Activated naive CD8-positive, alpha-beta T cell treated with anti-CD3 and anti-CD28 coated beads, Interleukin-2, amount 10 ng/mL, durations not matched to agents 7 days and 5 days (primary cell): ENCODE measurements around the gene ANKRD11. TPM values are rescaled to one million over a fixed set of nuclear protein-coding genes. Genes with fewer than 3 reads are reported as not detected.
A peak's percentile ranks its signal among the peaks of the same experiment; 100 is the strongest.
"Not testable (repeated sequence)": the region's sequence is repeated elsewhere in the genome, so short reads cannot be mapped to it uniquely, and the experiment has no call there.

ENCODE experiments used
- ATAC-seq: fragments of 150-1000 bp; cut with Tn5 transposase; one replicate; pipeline ENCODE4 v1.10.0; 2021; ENCODE audit warnings: low read depth, moderate library complexity
- POLR2A ChIA-PET: fragments of 350-600 bp; sonication (Branson Sonifier 250); formaldehyde crosslinking; loops from one replicate; lab custom pipeline; 2021; ENCODE audit warnings: antibody characterized with exemption; lab: Charles Lee
- DNase-seq: peaks from one replicate; pipeline ENCODE4 v3.0.0; 2021
- H3K27ac Mint-ChIP-seq: one replicate; pipeline ENCODE4 v1.8.0; 2022; ENCODE audit warnings: mild to moderate bottlenecking, mixed read lengths
- H3K27me3 Mint-ChIP-seq: one replicate; pipeline ENCODE4 v1.8.0; 2022; ENCODE audit warnings: mild to moderate bottlenecking, moderate library complexity, mixed read lengths
- H3K36me3 Mint-ChIP-seq: one replicate; pipeline ENCODE4 v1.8.0; 2021; ENCODE audit warnings: mild to moderate bottlenecking, mixed read lengths
- H3K4me1 Mint-ChIP-seq: one replicate; pipeline ENCODE4 v1.8.0; 2021; ENCODE audit warnings: mixed read lengths
- H3K4me3 Mint-ChIP-seq: one replicate; pipeline ENCODE4 v1.8.0; 2022; ENCODE audit warnings: mild to moderate bottlenecking, moderate library complexity, mixed read lengths
- H3K9me3 Mint-ChIP-seq: one replicate; pipeline ENCODE4 v1.8.0; 2021; ENCODE audit warnings: mixed read lengths
- total RNA-seq, 2 experiments: library from RNA; stranded (reverse); gene quantifications; one replicate each; pipeline ENCODE4 v1.2.3, GENCODE V29; 2021

ANKRD11 gene
- total RNA-seq, 2 experiments from 2014 or later: 213 to 217 TPM

DNA sequence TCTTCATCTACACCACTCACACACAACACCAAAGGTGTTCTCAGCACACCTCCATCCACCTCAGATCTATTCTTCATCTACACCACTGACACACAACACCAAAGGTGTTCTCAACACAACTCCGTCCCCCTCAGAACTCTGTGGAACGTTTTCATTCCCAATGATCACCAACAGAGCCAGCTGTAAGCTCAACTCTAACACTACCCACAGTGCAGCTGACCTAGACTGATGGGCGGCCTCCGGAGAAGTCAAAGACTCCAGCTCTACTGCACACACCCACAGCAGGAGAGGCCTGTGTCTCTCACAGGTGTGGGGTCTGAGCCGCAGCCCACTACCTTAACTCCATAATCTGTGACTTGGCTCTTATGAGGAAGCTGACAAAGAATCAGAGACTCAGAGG is 50.7 kb downstream of the ANKRD11 start:
- POLR2A ChIA-PET: interaction anchor here (0.9 kb wide), 1 partner anchor 123 kb away, joined by 3 read pairs; no protein-coding TSS in a partner anchor
- ATAC-seq: no peak
- H3K27ac Mint-ChIP-seq: peak overlapping the region; percentile 78
- no peaks in the 10 kb centered on the region for H3K9me3 Mint-ChIP-seq
- no peaks in the 10 kb centered on the region for H3K27me3 Mint-ChIP-seq
- no peak overlapping the region for H3K4me3 Mint-ChIP-seq
- peaks cover 73% of the 10 kb centered on the region for H3K4me1 Mint-ChIP-seq
- peaks cover 13% of the 10 kb centered on the region for H3K36me3 Mint-ChIP-seq
- DNase-seq: no peak

- peaks cover 16% of the 10 kb centered on the region for H3K36me3 Mint-ChIP-seq
- H3K27ac Mint-ChIP-seq: no peak overlapping the region
- H3K4me1 Mint-ChIP-seq: peaks cover 67% of the 10 kb centered on the region
- no peaks in the 10 kb centered on the region for H3K9me3 Mint-ChIP-seq
- H3K27me3 Mint-ChIP-seq: no peaks in the 10 kb centered on the region
- POLR2A ChIA-PET: interaction anchor here (1.5 kb wide), 1 partner anchor 47 kb away, joined by 3 read pairs; no protein-coding TSS in a partner anchor
- ATAC-seq (no peak), DNase-seq (no peak)
- H3K4me3 Mint-ChIP-seq: no peak overlapping the region
Measured at GRCh38 chr16:89437991-89438390, 52.4 kb downstream of the ANKRD11 start.

GRCh38 chr16:89437251-89437987 is 52.9 kb downstream of the ANKRD11 start:
- peaks cover 61% of the 10 kb centered on the region for H3K4me1 Mint-ChIP-seq
- peak overlapping the region; percentile 58 for H3K27ac Mint-ChIP-seq
- H3K4me3 Mint-ChIP-seq: peak overlapping the region; percentile 15
- H3K36me3 Mint-ChIP-seq: peaks cover 16% of the 10 kb centered on the region
- no peak for DNase-seq
- no peaks in the 10 kb centered on the region for H3K27me3 Mint-ChIP-seq
- POLR2A ChIA-PET: interaction anchor here (1.5 kb wide), 1 partner anchor 47 kb away, joined by 3 read pairs; no protein-coding TSS in a partner anchor
- no peak for ATAC-seq
- no peaks in the 10 kb centered on the region for H3K9me3 Mint-ChIP-seq

GRCh38 chr16:89436366-89436765 is 54.0 kb downstream of the ANKRD11 start:
- Mint-ChIP-seq H3K9me3 (no peaks in the 10 kb centered on the region), H3K4me3 (peak overlapping the region; percentile 71), H3K4me1 (peaks cover 53% of the 10 kb centered on the region), H3K27me3 (no peaks in the 10 kb centered on the region), H3K36me3 (peaks cover 16% of the 10 kb centered on the region), H3K27ac (no peak overlapping the region)
- ATAC-seq (no peak), DNase-seq (no peak)
- POLR2A ChIA-PET: interaction anchor here (0.7 to 2.2 kb wide), 3 partner anchors 28 to 79 kb away, joined by 3 to 9 read pairs (median 4); no protein-coding TSS in a partner anchor

- DNase-seq, H3K27me3 Mint-ChIP-seq, H3K9me3 Mint-ChIP-seq, ATAC-seq: not testable (repeated sequence)
- Mint-ChIP-seq H3K36me3 (peaks cover 13% of the 10 kb centered on the region), H3K4me1 (peaks cover 42% of the 10 kb centered on the region), H3K4me3 (peak overlapping the region; percentile 71), H3K27ac (peak overlapping the region; percentile 71)
- POLR2A ChIA-PET: interaction anchor here (0.5 to 2.2 kb wide), 8 partner anchors 20 to 96 kb away, joined by 3 to 9 read pairs (median 4); partner anchors contain the start of gene SPG7
Measured at GRCh38 chr16:89435059-89435458, 55.3 kb downstream of the ANKRD11 start.

DNA sequence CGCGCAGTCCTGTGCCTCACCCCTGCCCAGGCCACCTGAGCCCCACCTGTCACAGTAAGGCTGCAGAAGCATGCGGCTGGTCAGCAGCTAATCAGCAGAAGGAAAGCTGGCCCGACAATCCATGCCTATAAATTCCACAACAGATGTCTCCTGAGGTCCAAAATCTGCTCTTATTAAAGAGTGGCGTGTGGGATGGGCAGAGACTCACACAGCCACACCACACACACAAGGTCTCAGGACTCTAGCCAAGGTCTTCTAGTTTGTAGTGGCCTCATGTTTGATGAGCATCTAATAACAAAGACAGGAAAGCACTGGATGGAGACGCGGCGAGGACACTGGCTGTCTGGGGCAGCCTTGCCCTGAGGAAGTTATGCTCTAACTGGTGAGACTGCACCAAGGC is 55.9 kb downstream of the ANKRD11 start:
- no peak for DNase-seq
- H3K4me3 Mint-ChIP-seq: peak overlapping the region; percentile 12
- POLR2A ChIA-PET: interaction anchor here (0.5 to 2.2 kb wide), 5 partner anchors 21 to 85 kb away, joined by 3 to 9 read pairs (median 4); no protein-coding TSS in a partner anchor
- no peaks in the 10 kb centered on the region for H3K27me3 Mint-ChIP-seq
- H3K27ac Mint-ChIP-seq: no peak overlapping the region
- H3K4me1 Mint-ChIP-seq: peaks cover 38% of the 10 kb centered on the region
- ATAC-seq: no peak
- H3K36me3 Mint-ChIP-seq: peaks cover 12% of the 10 kb centered on the region
- no peaks in the 10 kb centered on the region for H3K9me3 Mint-ChIP-seq

DNA sequence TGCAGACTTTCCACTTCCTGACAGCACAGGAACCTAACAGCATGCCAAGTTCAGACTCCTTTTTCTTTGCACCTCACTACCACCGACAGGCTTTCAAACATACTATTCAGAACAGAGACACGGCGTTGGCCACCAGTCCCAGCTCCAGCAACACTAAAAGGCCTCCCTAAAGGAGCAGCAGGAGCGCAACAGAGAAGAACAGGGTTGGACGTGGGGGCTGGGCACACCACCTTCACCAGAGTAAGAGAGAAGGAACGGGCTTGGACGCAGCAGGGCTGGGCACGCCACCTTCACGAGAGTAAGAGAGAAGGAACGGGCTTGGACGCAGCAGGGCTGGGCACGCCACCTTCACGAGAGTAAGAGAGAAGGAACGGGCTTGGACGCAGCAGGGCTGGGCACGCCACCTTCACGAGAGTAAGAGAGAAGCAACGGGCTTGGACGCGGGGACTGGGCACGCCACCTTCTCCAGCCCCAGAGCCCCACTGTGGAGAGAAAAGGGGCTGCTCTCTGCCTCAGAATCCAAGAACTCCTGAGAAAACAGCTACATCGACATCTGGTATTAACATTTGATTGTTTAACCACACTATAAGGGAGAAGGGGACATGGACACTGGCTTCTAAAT is 56.9 kb downstream of the ANKRD11 start:
- POLR2A ChIA-PET: interaction anchor here (1.4 kb wide), 1 partner anchor 11 kb away, joined by 5 read pairs; no protein-coding TSS in a partner anchor
- peaks cover 10% of the 10 kb centered on the region for H3K36me3 Mint-ChIP-seq

DNA sequence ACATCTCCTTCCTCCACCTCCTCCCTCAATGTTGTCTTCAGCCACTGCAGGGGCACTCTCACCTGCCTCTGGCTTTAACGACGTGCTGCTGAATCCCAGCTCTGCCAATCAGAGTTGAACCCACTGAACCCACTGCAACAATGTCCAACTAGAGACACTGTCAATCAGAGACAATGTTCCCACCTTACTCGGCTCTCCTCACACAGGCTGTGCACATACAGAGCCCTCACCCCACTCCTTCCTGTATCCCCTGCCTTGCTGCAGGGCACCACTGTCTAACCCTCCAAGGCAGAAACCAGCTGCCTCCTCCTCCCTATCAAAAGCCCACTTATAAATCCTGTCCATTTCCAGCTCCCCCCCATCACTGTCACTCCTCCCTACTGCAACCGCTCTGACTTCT is 58.7 kb downstream of the ANKRD11 start:
- ATAC-seq (peak; percentile 40), DNase-seq (no peak)
- no peaks in the 10 kb centered on the region for H3K27me3 Mint-ChIP-seq
- peaks cover 30% of the 10 kb centered on the region for H3K4me1 Mint-ChIP-seq
- H3K36me3 Mint-ChIP-seq: peaks cover 16% of the 10 kb centered on the region
- POLR2A ChIA-PET: interaction anchor here (1.1 kb wide), 1 partner anchor 53 kb away, joined by 3 read pairs; no protein-coding TSS in a partner anchor
- H3K9me3 Mint-ChIP-seq: no peaks in the 10 kb centered on the region
- H3K4me3 Mint-ChIP-seq: no peak overlapping the region
- no peak overlapping the region for H3K27ac Mint-ChIP-seq

More for the DNA sequence above, 56.9 kb downstream of the ANKRD11 start:
- H3K4me1 Mint-ChIP-seq: peaks cover 36% of the 10 kb centered on the region
- ATAC-seq: peak; percentile 35
- H3K4me3 Mint-ChIP-seq, DNase-seq, H3K27me3 Mint-ChIP-seq, H3K27ac Mint-ChIP-seq, H3K9me3 Mint-ChIP-seq: not testable (repeated sequence)

GRCh38 chr16:89431158-89431584 is 59.2 kb downstream of the ANKRD11 start:
- POLR2A ChIA-PET: interaction anchor here (1.1 kb wide), 1 partner anchor 54 kb away, joined by 3 read pairs; no protein-coding TSS in a partner anchor
- DNase-seq: no peak
- Mint-ChIP-seq H3K9me3 (no peaks in the 10 kb centered on the region), H3K4me1 (peaks cover 32% of the 10 kb centered on the region), H3K27me3 (no peaks in the 10 kb centered on the region), H3K27ac (no peak overlapping the region), H3K36me3 (peaks cover 19% of the 10 kb centered on the region), H3K4me3 (no peak overlapping the region)
- ATAC-seq: no peak

- DNase-seq (no peak), ATAC-seq (no peak)
- POLR2A ChIA-PET: interaction anchor here (1.1 kb wide), 1 partner anchor 54 kb away, joined by 3 read pairs; no protein-coding TSS in a partner anchor
- Mint-ChIP-seq H3K27ac (no peak overlapping the region), H3K27me3 (no peaks in the 10 kb centered on the region), H3K4me1 (peaks cover 33% of the 10 kb centered on the region), H3K36me3 (peaks cover 18% of the 10 kb centered on the region), H3K4me3 (no peak overlapping the region), H3K9me3 (no peaks in the 10 kb centered on the region)
Measured at GRCh38 chr16:89430436-89431157, 59.8 kb downstream of the ANKRD11 start.

DNA sequence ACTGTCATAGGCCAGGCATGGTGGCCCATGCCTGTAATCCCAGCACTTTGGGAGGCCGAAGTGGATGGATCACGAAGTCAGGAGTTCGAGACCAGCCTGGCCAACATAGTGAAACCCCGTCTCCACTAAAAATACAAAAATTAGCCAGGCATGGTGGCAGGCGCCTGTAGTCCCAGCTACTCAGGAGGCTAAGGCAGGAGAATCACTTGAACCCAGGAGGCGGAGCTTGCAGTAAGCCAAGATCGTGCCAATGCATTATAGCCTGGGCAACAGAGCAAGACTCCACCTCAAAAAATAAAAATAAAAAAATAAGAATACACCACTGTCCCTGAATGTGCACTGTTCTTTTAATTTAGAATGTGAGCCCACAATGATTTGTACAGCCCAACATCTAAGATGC is 61.8 kb downstream of the ANKRD11 start:
- POLR2A ChIA-PET: interaction anchor here (0.7 kb wide), 2 partner anchors 41 to 127 kb away, joined by 3 read pairs; no protein-coding TSS in a partner anchor
- ATAC-seq, H3K4me3 Mint-ChIP-seq, H3K9me3 Mint-ChIP-seq, H3K27me3 Mint-ChIP-seq, DNase-seq, H3K27ac Mint-ChIP-seq: not testable (repeated sequence)
- Mint-ChIP-seq H3K36me3 (peaks cover 14% of the 10 kb centered on the region), H3K4me1 (peaks cover 35% of the 10 kb centered on the region)

GRCh38 chr16:89426736-89427530 is 63.4 kb downstream of the ANKRD11 start:
- H3K4me1 Mint-ChIP-seq: peaks cover 51% of the 10 kb centered on the region
- ATAC-seq (no peak), DNase-seq (no peak)
- H3K9me3 Mint-ChIP-seq: no peaks in the 10 kb centered on the region
- no peak overlapping the region for H3K4me3 Mint-ChIP-seq
- H3K36me3 Mint-ChIP-seq: peaks cover 14% of the 10 kb centered on the region
- peak overlapping the region; percentile 51 for H3K27ac Mint-ChIP-seq
- H3K27me3 Mint-ChIP-seq: no peaks in the 10 kb centered on the region
- POLR2A ChIA-PET: no interaction called here
